Hepatocyte (in vitro differentiated cells): ENCODE results near the gene MCM6.
"Not testable (repeated sequence)": the region's sequence is repeated elsewhere in the genome, so short reads cannot be mapped to it uniquely, and the experiment has no call there.

Experiments
- EZH2 ChIP-seq: fragments of 200-600 bp; sonication (generic); IDR thresholded peaks from 2 replicates; pipeline ENCODE4 v1.6.1; 2016; ENCODE audit warnings: antibody characterized with exemption, mild to moderate bottlenecking, borderline replicate concordance
- EZH2phosphoT487 ChIP-seq: fragments of 200-600 bp; sonication (generic); IDR thresholded peaks from one replicate; pipeline ENCODE4 v1.6.1; 2018; ENCODE audit warnings: antibody characterized with exemption, mild to moderate bottlenecking, low read depth, moderate library complexity; ENCODE audit not compliant: unreplicated experiment, severe bottlenecking
- TF ChIP-seq, protein P1 (sequence below): fragments of 200-600 bp; sonication (generic); IDR thresholded peaks from 2 replicates; pipeline ENCODE4 v1.5.1; 2016; ENCODE audit warnings: antibody characterized with exemption, mild to moderate bottlenecking; ENCODE audit not compliant: poor library complexity

DNA sequence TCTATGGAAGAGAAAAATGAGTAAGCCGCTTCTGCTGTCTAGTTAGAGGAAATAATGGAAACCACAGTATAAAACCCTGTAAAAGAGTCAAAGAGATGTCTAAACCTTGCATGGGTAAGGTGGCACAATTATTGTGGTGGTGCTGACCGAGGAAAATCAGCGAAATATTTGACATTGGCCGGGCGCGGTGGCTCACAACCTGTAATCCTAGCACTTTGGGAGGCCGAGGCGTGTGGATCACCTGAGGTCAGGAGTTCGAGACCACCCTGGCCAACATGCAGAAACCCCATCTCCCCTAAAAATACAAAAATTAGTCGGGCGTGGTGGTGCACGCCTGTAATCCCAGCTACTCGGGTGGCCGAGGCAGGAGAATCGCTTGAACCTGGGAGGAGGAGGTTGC is 527 bp upstream of the MCM6 start:
- TF ChIP-seq, protein P1, sequence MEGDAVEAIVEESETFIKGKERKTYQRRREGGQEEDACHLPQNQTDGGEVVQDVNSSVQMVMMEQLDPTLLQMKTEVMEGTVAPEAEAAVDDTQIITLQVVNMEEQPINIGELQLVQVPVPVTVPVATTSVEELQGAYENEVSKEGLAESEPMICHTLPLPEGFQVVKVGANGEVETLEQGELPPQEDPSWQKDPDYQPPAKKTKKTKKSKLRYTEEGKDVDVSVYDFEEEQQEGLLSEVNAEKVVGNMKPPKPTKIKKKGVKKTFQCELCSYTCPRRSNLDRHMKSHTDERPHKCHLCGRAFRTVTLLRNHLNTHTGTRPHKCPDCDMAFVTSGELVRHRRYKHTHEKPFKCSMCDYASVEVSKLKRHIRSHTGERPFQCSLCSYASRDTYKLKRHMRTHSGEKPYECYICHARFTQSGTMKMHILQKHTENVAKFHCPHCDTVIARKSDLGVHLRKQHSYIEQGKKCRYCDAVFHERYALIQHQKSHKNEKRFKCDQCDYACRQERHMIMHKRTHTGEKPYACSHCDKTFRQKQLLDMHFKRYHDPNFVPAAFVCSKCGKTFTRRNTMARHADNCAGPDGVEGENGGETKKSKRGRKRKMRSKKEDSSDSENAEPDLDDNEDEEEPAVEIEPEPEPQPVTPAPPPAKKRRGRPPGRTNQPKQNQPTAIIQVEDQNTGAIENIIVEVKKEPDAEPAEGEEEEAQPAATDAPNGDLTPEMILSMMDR, result not testable (repeated sequence)
- TF ChIP-seq EZH2phosphoT487, EZH2: not testable (repeated sequence)
